GM18520 (cell line): ENCODE results near the gene GTSE1.

Experiments used
- ATAC-seq: cut with Tn5 transposase; IDR thresholded peaks from one replicate; pipeline ENCODE4 v1.9.1; 2021; ENCODE audit not compliant: unreplicated experiment

GTSE1 gene

GRCh38 chr22:46376908-46377524 lies 80.3 kb downstream of the GTSE1 start:
- no peak for ATAC-seq

GRCh38 chr22:46377525-46378425 lies 81.1 kb downstream of the GTSE1 start:
- no peak for ATAC-seq

GRCh38 chr22:46378426-46379065 lies 81.9 kb downstream of the GTSE1 start:
- ATAC-seq: no peak

- no peak for ATAC-seq
Measured at GRCh38 chr22:46379066-46379930, 82.6 kb downstream of the GTSE1 start.

GRCh38 chr22:46380069-46380468 lies 83.4 kb downstream of the GTSE1 start:
- ATAC-seq: no peak
